Fibroblast of skin of scalp (primary cell): Measurements from ENCODE around the gene NKIRAS2. TPM values are rescaled to one million over a fixed set of nuclear protein-coding genes. Genes with fewer than 3 reads are reported as not detected.
A peak's percentile ranks its signal among the peaks of the same experiment; 100 is the strongest.

Experiments
- DNase-seq: peaks from one replicate; pipeline ENCODE4 v3.0.0-alpha.2; 2013
- polyA plus RNA-seq, 2 experiments: library from polyadenylated mRNA; unstranded; fragments of 120-200 nt; gene quantifications; one replicate each; pipeline ENCODE4 v1.2.1, GENCODE V29; 2013; ENCODE audit not compliant: insufficient read length in 2 of 2

NKIRAS2 gene
- 58.5 TPM for polyA plus RNA-seq (2013, experiment 1 of 2; ENCODE audit: insufficient read length)
- 55.6 TPM for polyA plus RNA-seq (2013, experiment 2 of 2; ENCODE audit: insufficient read length)

DNA sequence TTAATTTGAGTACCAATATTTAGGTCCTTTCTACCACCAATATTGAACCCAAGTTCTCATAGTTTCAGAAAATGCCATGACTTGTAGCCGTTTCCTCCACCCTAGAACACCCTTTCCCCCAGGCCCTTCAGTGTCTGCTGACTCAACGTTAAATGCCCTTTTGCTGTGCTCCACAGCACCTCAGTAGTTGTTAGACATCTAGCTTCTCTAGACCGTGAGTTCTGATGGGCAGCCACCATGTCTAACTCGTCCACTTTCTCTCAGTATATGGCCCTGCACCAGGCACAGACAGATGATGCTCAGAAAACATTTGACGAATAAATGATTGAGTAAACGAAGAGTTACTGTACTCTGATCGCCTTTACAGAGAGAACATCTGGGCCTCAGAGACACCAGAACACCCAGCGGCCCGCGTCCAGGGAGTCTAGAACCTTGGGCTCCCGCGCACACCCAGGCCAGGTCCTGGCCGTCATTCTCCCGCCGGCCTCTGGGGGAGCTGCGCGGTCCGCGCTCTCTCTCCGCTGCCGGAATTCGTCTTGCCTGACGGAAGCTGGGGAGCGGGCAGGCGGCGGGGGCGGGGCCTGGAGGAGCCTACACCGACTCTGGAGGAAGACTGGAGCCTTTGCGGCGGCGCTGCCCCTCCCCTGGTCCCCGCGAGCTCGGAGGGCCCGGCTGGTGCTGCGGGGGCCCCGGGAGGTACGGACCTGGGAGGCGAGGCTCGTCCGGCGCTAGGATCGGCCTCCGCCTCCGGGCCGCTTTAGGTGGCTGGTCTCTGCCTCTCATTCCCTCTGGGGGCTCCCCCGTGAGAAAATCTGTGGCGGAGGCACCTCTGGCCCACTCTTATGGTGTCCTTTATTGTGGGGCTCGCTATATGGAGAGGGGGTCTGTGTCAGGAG is at the start of gene NKIRAS2:
TSS of gene NKIRAS2 (plus strand) at position 582 of the 896 bp plus-strand sequence. CDS start 1,488 bp downstream, outside the sequence.
- peak; percentile 91 for DNase-seq

DNA sequence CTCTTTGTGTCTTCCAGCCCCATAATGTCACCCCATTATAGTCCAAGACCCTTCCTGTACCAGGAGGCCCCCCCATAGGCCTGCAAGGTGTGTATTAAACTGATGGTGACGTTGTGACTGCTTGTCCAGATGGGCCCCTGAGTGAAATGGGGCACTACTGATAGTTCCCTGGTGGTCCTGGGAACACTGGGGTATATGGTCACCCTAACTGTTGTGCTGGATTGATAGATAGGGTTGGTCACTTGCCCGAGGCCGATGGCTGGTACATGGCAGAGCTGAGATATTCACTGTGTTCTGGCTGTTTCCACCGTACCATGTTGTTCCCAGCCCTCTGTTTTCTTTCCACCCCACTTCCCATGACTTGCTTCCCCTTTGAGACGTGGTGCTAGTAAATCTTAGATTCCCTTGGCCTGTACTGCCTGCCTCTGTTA is 49.0 kb upstream of the NKIRAS2 start:
- DNase-seq = no peak

DNA sequence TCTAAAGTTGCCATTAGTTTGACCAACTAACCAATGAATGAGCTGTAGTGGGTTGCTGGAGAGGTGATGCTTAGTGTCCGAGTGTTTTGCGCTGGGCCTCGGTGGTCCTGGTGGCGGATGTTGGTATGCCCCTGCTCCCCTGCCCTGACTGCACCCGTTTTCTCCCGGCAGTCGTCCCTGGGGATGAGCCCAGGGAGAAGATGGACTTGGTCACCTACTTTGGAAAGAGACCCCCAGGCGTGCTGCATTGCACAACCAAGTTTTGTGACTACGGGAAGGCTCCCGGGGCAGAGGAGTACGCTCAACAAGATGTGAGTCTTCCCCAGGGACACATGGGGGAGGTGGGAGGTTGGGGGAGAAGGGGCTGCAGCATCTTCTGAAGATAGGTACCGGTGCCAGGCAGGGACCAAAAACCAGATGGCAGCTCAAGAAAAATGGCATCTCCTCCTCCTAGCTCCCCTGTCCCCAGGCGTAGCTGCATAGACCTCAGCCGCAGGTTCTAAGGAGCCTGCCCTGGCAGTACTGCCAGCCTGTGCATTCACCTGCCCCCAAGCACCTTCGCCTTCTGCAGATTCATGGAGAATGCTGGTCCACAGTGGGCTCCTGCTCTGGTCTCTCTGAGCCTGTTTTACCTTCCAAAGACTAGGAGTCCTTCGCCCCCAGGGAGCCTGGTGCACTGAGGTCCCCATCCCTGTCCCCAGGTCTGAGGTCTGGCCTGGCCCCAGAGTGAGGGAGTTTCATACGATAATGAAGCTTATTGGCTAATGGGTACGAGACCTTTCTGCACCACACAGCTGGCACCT is 48.0 kb upstream of the NKIRAS2 start:
- no peak for DNase-seq

DNA sequence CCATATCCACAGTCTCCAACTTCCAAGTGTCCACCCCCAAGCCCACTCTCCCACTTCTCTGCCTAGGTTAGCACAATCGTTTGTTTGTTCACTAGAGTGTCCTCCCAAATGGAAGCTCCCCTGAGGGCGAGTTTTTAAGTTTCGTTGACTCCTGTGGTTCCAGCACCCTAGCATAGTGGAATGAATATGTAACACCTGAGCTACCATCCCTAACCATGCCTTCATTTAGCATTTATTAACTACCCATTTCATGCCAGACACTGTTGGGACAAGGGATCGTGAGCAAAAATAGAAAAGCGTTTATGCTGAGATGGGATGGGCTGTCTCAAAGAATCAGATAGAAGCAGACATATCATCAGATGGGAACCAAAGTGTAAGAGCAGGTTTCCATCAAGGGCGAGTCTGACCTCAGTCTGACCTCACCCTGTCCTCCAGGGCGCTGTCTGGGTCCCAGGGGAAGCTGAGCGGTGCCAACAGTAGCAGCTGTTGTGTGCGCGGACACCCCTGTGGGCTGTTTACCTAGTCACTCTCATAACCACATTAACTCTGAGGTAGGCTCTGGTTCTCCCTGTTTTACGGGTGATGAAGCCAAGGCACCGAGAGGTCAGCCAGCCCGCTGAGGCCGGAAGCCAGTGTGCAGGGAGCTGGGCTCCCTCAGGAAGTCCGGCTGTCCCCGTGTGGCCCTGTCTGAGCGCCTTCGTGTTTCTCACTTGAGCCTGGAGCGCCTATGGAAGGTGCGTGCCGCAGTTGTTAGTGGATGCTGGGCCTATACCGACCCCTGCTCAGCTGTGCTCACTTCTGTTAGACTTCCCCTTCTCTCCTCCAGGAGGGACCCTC is 47.1 kb upstream of the NKIRAS2 start:
- no peak for DNase-seq

DNA sequence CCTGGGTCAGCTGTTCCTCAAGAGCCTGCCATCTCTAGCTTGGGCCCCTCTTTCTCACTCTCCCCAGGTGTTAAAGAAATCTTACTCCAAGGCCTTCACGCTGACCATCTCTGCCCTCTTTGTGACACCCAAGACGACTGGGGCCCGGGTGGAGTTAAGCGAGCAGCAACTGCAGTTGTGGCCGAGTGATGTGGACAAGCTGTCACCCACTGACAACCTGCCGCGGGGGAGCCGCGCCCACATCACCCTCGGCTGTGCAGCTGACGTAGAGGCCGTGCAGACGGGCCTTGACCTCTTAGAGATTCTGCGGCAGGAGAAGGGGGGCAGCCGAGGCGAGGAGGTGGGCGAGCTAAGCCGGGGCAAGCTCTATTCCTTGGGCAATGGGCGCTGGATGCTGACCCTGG is 46.5 kb upstream of the NKIRAS2 start:
- no peak for DNase-seq

DNA sequence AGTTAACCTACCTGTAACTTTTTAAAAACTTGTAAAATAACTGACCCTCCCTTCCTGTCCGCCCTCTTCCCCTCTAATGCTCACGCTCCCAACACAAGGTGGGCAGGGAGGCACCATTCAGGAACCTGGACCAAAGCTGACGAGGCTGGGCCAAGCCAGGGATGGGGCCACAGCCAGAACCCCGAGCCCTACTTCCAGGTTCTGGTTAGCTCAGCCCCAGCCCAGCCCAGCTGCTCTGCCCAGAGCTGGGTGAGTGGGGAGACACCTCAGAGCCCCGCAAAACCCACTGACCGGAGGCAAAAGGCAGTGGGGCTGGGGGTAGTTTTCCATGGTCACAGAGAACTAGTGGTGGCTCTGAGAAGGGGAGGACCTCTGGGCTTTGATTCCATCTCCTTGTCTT is 45.9 kb upstream of the NKIRAS2 start:
- no peak for DNase-seq

DNA sequence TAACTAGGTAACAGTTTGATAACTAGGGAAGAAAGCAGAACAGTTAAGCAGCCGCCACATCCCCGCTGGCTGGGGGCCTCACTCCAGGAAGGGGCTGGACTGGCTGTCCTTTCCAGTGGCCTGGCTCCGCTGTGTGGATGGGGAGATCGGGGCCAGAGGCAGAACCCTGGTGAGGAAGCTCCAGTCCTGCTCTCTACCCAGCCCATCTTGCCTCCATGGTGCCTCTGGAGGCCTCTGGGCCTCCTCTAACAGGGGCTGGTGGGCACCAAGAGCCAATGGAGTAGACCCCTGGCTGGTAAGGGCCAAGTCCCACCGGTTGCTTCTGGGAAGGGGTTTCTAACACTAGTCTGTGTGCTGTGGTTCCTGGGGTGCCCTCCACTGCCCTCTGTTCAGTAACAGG is 45.2 kb upstream of the NKIRAS2 start:
- no peak for DNase-seq

DNA sequence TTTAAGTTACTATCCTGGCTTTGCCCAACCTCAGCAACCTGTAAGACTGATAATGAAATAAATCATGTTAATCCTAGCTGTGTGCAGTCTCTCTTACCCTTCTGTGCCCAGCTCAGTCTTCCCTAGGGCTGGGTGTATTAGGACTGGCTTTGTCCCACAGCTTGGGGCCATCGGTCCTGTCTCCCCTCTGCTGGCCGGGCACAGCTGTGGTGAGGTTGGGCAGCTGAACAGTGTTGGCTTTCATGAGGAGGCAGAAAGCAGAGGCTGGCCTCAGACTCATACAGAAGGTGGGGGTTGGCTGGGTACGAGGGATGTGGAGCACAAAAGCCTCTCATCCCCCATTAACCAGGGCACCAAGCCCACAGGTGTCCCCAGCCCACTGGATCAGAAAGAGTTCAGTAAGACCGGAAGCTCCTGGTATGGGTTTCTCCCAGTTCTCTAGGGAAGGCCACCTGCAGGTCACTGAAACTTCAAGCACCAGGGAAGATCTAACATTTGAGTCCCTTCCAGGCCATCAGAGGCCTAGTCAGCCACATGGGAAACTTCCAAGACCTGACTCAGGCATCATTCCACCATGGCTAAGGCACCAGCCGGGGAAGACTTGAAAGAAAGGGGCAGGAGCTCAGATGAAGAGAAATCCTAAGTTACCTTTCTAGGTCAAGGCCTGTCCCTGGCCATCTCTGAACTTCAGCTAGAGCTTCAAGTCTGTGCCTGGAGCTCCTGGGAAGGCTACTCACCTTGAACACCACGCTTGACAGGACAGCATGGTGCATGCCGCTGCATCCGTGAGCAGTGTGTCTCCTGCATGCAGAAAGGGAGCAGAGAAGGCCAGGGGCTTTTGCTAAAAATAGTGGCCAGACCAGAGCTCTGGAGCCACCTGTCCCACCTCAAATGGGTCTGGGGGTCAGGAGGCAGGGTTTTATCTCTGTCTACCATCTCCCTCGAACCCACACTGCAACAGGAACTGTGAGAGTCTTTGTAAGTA is 44.5 kb upstream of the NKIRAS2 start:
- DNase-seq = no peak

DNA sequence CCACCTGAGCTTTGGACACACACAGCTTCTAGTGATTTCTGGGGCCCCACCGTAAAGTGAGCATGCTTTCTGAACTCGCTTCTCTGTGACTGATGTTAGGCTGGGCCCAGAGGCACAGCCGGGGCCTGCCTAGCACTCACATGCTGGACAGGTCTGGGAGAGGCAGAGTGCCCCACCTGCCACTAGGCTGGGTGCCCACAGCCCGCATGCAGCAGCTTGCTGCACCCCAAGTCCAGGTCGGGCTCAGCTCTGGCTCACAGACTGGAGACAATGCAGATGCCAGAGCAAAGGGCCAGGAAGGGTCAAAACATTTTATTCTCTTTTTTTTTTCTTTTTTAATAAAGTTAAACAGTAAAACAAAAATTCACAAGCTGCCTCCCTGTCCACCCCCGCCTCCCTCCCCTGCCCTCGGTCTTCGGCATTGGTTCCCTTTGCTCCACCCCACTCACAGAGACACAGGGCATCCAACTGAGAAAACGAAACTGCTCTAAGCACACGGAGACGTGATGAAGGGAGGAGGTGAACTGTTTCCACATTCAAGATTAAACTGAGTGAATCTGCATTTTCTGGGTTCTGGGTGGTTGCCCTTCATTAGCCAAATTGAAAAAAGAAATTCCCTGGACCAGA is 43.6 kb upstream of the NKIRAS2 start:
- no peak for DNase-seq

DNA sequence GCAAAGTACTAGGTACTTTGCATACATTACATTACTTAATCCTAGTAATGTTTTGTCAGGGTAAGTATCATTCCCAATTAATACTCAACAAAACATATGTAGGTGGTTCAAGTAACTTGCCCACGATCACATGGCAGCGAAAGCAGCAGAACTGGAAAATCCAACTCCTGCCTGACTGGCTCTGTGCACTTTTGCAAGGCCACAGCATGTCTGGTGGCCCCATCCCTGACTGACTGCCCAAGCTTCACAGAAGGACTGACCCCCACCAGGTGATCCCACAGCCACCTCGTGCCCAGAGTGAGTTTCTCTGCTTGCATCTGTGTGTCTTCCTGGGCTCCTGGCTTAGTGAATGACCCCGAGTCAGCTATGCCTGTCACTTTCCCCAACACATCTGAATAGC is 41.9 kb upstream of the NKIRAS2 start:
- no peak for DNase-seq

DNA sequence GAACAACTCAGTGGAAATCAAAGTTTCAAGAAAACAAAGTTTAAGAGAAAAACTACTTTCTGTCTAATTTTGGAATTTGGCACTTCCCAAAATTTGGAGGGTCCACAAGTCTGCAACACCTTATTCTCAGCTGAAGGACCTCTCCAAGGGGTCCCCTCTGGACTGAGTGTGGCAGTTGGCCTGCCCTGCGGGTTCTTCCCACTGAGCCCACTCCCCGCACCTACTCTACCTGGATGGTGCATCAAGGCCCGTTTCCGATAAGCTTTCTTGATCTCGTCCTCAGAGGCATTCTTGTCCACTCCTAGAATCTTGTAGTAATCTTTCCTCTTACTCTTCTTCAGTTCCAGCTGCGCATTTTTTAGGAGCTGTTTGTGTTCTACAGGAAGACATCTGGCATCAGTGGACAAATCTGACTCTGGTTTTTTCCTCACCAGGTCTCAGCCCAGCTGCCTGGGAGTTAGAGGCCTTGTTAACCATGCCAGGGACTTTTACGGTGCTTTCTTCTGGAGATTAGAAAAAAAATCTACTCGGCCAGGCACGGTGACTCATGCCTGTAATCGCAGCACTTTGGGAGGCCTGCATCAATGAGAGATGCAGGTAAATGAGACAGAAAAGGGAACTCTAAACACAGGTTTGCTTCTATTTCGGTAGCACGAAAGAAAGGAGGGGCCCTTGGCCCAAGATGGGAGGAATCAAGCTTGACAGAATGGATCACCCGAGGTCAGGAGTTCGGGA is 37.7 kb upstream of the NKIRAS2 start:
- no peak for DNase-seq

DNA sequence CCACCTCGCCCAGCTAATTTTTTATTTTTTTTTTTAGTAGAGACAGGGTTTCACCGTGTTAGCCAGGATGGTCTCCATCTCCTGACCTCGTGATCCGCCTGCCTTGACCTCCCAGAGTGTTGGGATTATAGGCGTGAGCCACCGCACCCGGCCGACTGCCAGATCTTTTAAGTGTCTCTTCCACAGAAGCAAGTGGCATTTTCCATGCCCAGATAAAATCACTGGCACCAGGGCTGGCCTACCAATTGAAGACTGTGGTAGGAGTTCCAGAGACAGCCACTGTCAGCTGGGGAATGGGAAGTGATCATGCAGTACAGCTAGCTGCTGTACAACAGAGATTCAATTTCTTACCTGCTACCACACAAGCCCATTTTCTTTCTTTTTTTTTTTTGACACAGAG is 35.4 kb upstream of the NKIRAS2 start:
- DNase-seq = no peak

DNA sequence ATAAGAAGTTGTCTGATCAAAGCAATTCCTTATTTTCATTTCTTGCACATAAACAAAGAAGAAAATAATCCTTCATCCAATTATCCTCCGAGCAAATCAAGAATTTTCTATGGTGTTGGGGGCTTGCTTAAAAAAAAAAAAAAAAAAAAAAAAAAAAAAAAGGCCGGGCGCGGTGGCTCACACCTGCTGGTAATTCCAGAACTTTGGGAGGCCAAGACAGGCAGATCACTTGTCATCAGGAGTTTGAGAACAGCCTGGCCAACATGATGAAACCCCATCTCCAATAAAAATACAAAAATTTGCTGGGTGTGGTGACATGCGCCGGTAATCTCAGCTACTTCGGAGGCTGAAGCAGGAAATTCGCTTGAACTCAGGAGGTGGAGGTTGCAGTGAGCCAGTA is 34.0 kb upstream of the NKIRAS2 start:
- DNase-seq = no peak

DNA sequence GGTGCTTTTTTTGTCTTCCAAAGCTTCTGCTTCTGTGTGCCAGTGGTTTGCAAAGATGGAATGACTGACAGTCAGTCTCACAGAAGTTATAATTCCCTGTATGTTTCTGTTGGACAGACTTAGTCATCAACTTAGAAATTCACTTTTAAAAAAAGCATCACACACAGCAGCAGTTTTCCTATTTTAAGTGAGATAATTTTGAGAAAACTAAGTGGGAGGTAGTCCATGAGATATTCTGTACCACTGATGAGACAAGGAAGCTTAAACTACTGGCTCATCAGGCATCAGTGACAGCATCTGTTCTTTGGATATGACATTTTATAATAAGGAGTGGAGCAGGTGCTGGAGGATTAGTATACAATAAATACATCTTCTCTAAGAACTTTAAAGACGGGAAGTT is 33.3 kb upstream of the NKIRAS2 start:
- DNase-seq = no peak

DNA sequence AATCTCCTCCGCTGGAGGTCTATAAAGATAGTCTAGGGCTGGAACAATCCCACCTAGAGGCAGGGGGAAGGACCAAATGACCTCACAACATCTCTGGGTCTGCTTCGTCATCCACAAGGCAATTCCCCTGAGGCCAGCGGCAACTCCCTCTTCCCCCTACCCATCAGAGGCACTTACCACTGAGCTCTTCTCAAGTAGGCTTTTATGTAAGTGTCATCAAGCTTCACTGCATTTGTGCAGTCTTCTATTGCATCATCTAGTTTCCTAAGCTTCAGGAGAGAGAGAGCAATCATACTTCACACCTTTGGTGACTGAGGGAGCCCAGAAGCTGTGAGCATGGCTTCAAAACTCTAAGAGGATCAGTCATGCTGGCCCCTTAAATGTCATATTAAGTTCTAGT is 32.2 kb upstream of the NKIRAS2 start:
- DNase-seq = no peak

DNA sequence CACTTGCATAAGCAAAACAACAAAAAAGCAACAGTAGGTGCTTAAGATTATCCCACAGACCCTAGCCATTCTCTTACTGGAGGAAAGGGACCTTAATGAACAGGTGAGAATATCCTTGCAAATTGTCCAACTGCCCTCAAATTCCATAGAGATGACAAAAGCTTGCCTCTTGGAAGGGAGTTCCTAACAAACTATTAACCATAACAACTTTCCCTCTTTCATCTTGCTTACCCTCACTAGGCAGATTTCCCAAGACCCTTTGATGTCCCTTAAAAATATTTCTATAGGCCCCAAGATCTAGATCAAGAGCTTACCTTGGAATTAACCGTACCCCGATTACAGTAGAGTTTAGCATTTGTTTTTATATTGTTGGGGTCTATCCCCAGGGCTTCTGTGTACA is 31.5 kb upstream of the NKIRAS2 start:
- no peak for DNase-seq

DNA sequence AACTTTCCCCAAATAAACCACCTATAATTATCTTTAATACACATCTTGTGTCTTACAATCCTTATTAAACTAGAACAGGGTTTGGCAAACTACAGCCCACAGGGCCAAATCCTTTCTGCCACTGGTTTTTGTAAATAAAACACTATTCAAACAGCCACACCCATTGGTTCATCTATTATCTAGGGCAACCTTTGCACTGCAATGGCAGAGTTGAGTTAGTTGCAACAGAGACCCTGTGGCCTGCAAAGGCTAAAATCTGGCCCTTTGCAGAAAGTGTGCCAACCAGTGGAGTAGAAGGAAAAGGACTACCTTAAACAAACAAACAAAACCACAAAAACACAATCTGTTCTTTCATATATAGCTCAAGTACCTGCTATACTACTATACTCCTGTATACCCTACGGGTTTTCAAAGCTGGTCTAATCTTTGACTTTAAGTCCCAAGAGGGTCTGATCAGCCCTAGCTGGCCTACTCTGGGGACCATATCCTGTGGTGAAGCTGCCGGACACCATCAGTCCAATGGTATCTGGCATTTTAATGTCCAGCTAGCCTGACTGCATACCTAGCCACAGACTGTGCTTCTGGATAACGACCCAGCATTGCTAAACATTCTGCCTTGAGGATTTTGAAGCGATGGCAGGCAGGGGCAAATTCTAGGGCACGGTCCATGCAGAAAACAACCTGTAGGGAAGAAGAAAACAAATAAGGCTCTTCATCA is 30.0 kb upstream of the NKIRAS2 start:
- no peak for DNase-seq

DNA sequence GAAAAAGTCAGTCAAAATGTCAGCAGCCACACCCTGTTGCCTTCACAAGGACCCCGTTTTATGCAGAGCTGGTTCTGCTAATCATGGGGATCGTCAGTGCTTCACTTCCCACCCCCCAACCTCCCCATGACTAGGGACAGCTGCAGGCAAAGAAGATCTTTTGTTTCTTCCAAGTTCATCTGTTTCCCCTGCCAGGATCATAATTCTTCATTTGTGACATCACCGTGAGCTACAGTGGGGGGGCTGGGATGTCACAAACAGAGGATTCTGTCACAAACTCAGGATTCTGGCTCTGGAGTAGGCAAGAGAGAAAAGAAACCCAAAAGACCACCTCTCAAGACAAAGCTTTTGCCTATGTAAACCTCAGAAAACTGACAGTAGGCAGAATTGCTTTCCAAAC is 27.3 kb upstream of the NKIRAS2 start:
- DNase-seq = peak; percentile 17

DNA sequence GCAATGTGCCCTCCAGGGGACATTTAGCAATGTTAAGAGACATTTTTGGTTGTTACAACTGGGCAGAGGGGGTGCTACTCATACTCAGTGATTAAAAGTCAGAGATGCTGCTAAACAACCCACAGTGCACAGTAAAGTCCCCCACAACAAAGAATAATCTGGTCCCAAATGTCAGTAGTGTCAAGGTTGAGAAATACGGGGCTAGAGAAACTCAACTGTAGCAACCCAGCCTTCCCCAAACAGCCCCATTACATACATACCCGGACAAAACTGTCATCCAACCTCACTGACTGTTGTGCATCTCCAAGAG is 23.1 kb upstream of the NKIRAS2 start:
- no peak for DNase-seq

DNA sequence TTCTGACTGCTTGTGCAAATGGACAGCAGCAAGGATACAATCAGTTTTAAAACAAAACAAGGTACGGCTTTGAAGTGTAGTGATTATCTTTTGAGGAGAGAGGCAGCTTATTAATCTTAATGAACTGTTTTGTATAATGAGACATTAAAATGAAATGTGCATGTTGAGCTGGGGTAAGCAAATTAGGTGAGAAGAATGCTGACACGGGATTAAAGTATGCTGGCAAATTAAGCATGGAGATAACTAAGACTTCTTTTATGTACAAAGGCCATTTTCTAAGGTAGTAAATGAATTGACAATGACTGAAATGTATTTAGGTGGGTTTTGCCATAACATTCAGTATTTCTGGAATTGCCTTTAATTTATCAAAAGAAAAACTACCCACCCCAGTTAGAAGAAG is 21.4 kb upstream of the NKIRAS2 start:
- DNase-seq = no peak
